Right renal cortex interstitium (tissue), 3 donors: Measurements from ENCODE around the gene FOXI1. TPM values are rescaled to one million over a fixed set of nuclear protein-coding genes. Genes with fewer than 3 reads are reported as not detected.
A peak's percentile ranks its signal among the peaks of the same experiment; 100 is the strongest.

Source experiments
- DNase-seq, 3 donors: peaks; one replicate each; pipeline ENCODE4 v3.0.0-alpha.2; 2013; ENCODE audit warnings: low read depth in 3 of 3, low spot score in 2 of 3
- polyA plus RNA-seq, 3 donors: library from polyadenylated mRNA; unstranded; fragments of 120-200 nt; gene quantifications; one replicate each; pipeline ENCODE4 v1.2.1, GENCODE V29; 2013; ENCODE audit not compliant: insufficient read length in 3 of 3

The FOXI1 gene
- polyA plus RNA-seq, 3 donors: 7.0 to 8.1 (median 7.8) TPM

- no peak for DNase-seq
These were observed 41.5 kb downstream of the FOXI1 start for GRCh38 chr5:170147051-170147752.

- no peak for DNase-seq
These were observed 42.1 kb downstream of the FOXI1 start for GRCh38 chr5:170147753-170148264.

GRCh38 chr5:170148430-170149205, 42.9 kb downstream of the FOXI1 start:
- DNase-seq: no peak

DNA sequence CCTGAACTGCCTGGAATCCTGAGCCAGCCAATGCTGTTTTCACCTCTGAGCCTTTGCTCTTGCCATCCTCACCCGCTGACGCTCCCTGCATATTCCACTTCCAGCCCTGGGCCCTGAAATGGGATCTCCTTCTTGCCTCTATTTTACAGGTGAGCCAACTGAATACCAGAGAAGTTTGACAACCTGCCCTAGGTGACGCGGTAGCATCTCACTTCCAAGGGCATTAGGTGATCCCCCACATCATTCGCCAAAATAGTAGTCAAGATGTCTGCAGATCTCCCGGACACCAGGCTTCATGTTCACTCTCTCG, 43.5 kb downstream of the FOXI1 start:
- no peak for DNase-seq

- DNase-seq: no peak
These were observed 45.0 kb downstream of the FOXI1 start for GRCh38 chr5:170150713-170151096.

DNA sequence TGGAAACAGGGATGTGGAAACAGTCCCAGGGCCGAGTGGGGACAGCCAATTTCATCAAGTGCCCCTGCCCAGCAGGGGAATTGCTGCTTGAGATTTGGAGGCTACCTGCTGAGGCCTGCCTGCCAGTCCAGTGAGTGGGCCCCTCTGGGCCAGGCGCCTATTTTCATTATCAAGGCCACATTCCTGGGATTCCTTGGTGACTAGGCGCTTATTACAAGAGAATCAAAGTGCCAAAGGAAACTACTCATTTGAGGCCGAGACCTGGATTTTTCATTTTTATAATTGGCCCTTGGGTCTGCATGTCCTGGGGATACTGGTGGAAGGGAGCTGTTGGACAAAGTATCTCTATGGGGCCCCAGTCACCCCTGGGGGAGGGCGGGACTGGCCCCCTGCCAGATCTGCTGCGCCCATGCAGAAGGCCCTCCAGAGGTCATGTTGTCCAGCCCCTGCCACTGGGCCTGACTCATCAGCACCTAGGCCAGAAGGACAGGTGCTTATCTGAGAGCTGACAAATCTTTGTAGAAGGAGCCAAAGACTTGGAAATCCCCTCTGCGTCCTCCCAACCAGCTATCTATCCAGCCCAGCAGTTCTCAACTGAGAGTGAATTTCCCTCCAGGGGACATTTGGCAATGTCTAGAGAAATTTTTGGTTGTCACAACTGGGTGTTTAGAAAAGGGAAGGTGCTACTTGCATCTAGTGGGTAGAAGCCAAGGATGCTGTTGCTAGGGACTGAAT, 45.6 kb downstream of the FOXI1 start:
- DNase-seq: peak in 1 of 3 donors; percentile 38

- DNase-seq: no peak
These were observed 47.1 kb downstream of the FOXI1 start for GRCh38 chr5:170152767-170153166.

DNA sequence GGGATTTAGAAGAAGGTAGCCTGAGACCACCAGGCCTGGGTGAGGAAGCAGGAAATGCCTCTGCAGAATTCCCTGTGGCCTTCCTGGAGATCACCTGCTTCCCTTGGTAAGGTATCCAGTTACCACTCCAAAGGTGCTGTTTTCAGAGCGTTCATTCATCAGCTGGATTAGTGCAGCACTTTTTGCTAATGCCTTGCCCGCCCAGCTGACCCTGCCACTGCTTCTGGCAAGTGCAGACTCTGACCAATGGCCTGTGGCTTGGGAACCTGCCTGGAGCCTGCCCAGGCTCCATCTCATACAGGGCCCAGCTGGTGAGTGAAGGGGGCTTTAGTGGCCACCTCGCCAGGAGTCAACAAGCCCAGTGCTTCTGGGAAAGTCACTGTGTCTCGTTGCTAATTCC, 48.6 kb downstream of the FOXI1 start:
- DNase-seq: no peak

- DNase-seq: no peak
These were observed 49.0 kb downstream of the FOXI1 start for GRCh38 chr5:170154744-170155143.

DNA sequence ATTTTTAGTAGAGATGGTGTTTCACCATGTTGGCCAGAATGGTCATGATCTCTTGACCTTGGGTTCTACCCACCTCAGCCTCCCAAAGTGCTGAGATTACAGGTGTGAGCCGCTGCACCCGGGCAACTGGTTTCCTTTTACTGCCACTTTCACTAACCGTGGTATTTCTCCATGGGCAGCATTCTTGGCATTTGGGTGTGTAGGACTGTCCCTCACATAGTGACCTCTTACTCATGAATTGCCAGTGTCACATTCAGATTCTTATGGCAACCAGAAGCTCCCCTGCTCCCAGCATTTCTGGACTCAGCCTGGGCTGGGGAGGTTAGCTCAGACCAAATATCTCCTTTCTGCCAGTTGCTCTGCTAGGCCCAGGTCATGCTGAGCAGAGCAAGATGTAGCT, 50.1 kb downstream of the FOXI1 start:
- DNase-seq: no peak

- no peak for DNase-seq
These were observed 53.5 kb downstream of the FOXI1 start for GRCh38 chr5:170159101-170159698.

Other genes starting within 250 kb of the FOXI1 start
- gene INSYN2B, start 125.4 kb upstream of the FOXI1 start, polyA plus RNA-seq: 1 to 10 TPM; 1.8 to 3.0 (median 2.0) TPM
- gene C5orf58, start 127.1 kb downstream of the FOXI1 start, polyA plus RNA-seq: under 1 TPM in 2 of 3 donors, not detected in 1; 0.11 to 0.15 TPM
- gene LCP2, start 191.9 kb downstream of the FOXI1 start, polyA plus RNA-seq: 1 to 10 TPM; 2.3 to 4.0 (median 3.0) TPM